ENCODE measurements around the gene DNER. TPM values are rescaled to one million over a fixed set of nuclear protein-coding genes. Genes with fewer than 3 reads are reported as not detected.

The DNER gene
- total and polyA plus RNA-seq, 2 of the 4 experiments (the other 2 are of a cell fraction): under 0.01 to 0.14 TPM

DNA sequence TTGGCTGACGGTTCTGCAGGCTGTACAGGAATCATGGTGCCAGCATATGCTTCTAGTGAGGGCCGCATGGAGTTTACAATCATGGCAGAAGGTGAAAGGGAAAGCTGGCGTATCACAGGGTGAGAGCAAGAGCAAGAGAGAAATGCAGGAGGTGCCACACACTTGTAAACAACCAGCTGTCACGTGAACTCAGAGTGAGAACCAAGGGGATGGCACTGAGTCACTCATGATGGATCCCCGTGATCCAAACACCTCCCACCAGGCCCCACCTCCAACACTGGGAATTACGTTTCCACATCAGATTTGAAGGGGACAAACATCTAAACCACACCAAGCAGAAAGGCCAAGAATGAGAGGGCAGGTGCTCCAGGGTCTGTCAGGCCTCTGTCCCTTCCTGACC, 258.3 kb downstream of the DNER start:
- CTCF ChIA-PET: no interaction called here
- no peak overlapping the region for H3K4me2 ChIP-seq (ENCODE audit: low read depth, low read length)
- ATAC-seq (ENCODE audit: low read depth) (no peak), DNase-seq (no peak)
- H3K14ac ChIP-seq (replicated peaks; ENCODE audit: low read depth, low read length): 0 out of 2 replicates have a peak overlapping the region, but pooled peaks have one; percentile 22
- dilution Hi-C loops (cut with HindIII; ENCODE audit: low sequenced_read_pairs, unreplicated experiment): no loop called here
- no peak overlapping the region for H3K4me3 ChIP-seq (ENCODE audit: insufficient read depth, low read depth, low read length)
- H3K23ac ChIP-seq (ENCODE audit: low read depth, low read length): no peak overlapping the region
- POLR2A ChIA-PET (ENCODE audit: unreplicated experiment): no interaction called here
- no peak overlapping the region for H4K91ac ChIP-seq (ENCODE audit: insufficient read depth, low read depth, low read length)
- no peak overlapping the region for H3K18ac ChIP-seq (ENCODE audit: low read depth, low read length)
- H4K5ac ChIP-seq (ENCODE audit: low read depth, low read length): no peak overlapping the region
- no peak overlapping the region for H3K27ac ChIP-seq (ENCODE audit: insufficient read depth, low read length)
- no peaks in the 10 kb centered on the region for H3K36me3 ChIP-seq (ENCODE audit: control insufficient read depth, insufficient read depth, low read length)
- intact Hi-C loops (cut with micrococcal nuclease): no loop called here
- H4K20me1 ChIP-seq (ENCODE audit: insufficient read depth, low read length): no peaks in the 10 kb centered on the region
- H2AFZ ChIP-seq (replicated peaks; ENCODE audit: low read length, poor library complexity): peak overlapping the region; percentile 32
- H2AK9ac ChIP-seq (replicated peaks; ENCODE audit: low read depth, low read length, poor library complexity): no peak overlapping the region
- no peak overlapping the region for H2BK5ac ChIP-seq (ENCODE audit: low read depth, low read length, poor library complexity, severe bottlenecking)
- H4K8ac ChIP-seq (ENCODE audit: low read depth in 2 of 2, low read length in 2 of 2): no peak overlapping the region
- 92% methylated on average over 2 of the region's 6 CpGs; no CpG with 5 or more reads in 1 of the 2 experiments for WGBS, 2 experiments (ENCODE audit: extremely low coverage in 2 of 2, insufficient read length in 1 of 2)
- H3K9me3 ChIP-seq (ENCODE audit: control insufficient read depth, insufficient read depth, low read length): no peaks in the 10 kb centered on the region
- no peak overlapping the region for H2BK120ac ChIP-seq (ENCODE audit: low read depth, low read length)
- in situ Hi-C loops (cut with MboI; ENCODE audit: low sequenced_read_pairs): no loop called here
- H3K9me1 ChIP-seq (ENCODE audit: insufficient read depth, low read length): no peaks in the 10 kb centered on the region
- H3K4ac ChIP-seq (ENCODE audit: low read depth, low read length): no peak overlapping the region
- H2BK15ac ChIP-seq (ENCODE audit: low read depth, low read length): no peak overlapping the region
- peak overlapping the region; percentile 39; the same call in 1 of the 2 replicates for H2AK5ac ChIP-seq (ENCODE audit: low read depth, low read length)
- H3K9ac ChIP-seq (ENCODE audit: low read depth, low read length): no peak overlapping the region
- TF ChIP-seq CTCF (conservative IDR thresholded peaks at IDR 0.05; ENCODE audit: low read depth, low read length) (no peak), FOS (IDR thresholded peaks at IDR 0.05; ENCODE audit: low read depth, low read length) (no peak), MAFK (IDR thresholded peaks at IDR 0.05; ENCODE audit: low read depth, low read length) (no peak), RCOR1 (IDR thresholded peaks at IDR 0.05; ENCODE audit: insufficient replicate concordance, low read length) (no peak), CHD1 (IDR thresholded peaks at IDR 0.05; ENCODE audit: low read depth, low read length) (no peak), RAD21 (IDR thresholded peaks at IDR 0.05; ENCODE audit: low read length) (no peak), CEBPB (IDR thresholded peaks at IDR 0.05; ENCODE audit: low read depth, low read length) (no peak), MXI1 (IDR thresholded peaks at IDR 0.05; ENCODE audit: borderline replicate concordance, low read depth, low read length) (no peak), NFE2L2 (IDR thresholded peaks at IDR 0.05; ENCODE audit: low read depth, low read length) (no peak), BHLHE40 (IDR thresholded peaks at IDR 0.05; ENCODE audit: low read depth, low read length) (no peak), RFX5 (IDR thresholded peaks at IDR 0.05; ENCODE audit: low read depth, low read length) (no peak)
- no TSS peak for BruUV-seq (replicated peaks)
- no peaks in the 10 kb centered on the region for H3K27me3 ChIP-seq (ENCODE audit: control insufficient read depth, insufficient read depth, low read length)
- H2BK20ac ChIP-seq (ENCODE audit: low read depth, low read length): no peak overlapping the region
- H3K4me1 ChIP-seq (ENCODE audit: control insufficient read depth, insufficient read depth, low read length): no peaks in the 10 kb centered on the region; the same call in 1 of the 2 replicates
- H3K79me1 ChIP-seq (ENCODE audit: low read depth in 1 of 2, low read length in 2 of 2): no peaks in the 10 kb centered on the region
- no peak overlapping the region for H3K56ac ChIP-seq (ENCODE audit: extremely low read depth, insufficient read depth, low read length)

Measured in IMR-90 (cell line).